Astrocyte (in vitro differentiated cells and primary cell): ENCODE data around the gene TMC5.

Source experiments
- CTCF ChIP-seq: IDR thresholded peaks from 2 replicates; pipeline ENCODE4 v1.5.1; 2011; ENCODE audit warnings: low read depth, mild to moderate bottlenecking, inconsistent platforms, low read length, moderate library complexity; ENCODE audit not compliant: insufficient read depth
- EZH2 ChIP-seq: IDR thresholded peaks from 2 replicates; pipeline ENCODE4 v1.6.1; 2012; ENCODE audit warnings: mild to moderate bottlenecking, low read length, inconsistent platforms; ENCODE audit not compliant: insufficient read depth

DNA sequence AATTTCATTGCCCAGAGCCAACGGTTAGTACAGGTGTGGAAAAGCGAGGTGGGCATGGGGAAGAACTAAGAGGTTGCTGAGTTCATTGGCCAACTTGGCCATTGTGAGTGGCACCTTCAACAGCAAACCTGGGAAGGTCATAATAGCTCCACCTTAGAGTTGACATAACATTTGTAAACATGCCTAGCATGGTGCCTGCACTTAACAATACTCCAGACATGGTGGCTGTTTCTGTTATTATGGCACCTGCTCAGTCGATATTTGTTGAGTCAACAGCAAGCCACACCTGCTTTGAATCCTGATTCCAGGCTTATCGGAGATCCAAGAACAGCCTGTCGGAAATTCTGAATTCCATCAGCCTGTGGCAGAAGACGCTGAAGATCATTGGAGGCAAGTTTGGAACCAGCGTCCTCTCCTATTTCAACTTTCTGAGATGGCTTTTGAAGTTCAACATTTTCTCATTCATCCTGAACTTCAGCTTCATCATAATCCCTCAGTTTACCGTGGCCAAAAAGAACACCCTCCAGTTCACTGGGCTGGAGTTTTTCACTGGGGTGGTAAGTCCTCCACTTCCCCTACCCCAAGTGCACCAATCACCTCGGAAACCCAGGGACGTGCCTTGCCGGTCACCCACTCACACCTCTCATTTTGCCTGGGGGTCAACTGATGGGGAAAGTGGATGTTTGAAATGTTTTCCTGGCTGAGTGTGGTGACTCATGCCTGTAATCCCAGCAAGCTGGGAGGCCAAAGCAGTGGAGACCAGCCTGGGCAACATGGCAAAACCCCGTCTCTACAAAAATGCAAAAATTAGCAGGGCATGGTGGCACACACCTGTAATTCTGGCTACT is 46.0 kb downstream of the TMC5 start:
- TF ChIP-seq CTCF: no peak
- no peak for TF ChIP-seq EZH2
